HTR-8/SVneo (cell line): ENCODE results near the gene MAP3K5.
"Not testable (repeated sequence)": the region's sequence is repeated elsewhere in the genome, so short reads cannot be mapped to it uniquely, and the experiment has no call there.

Experiments
- DNase-seq: peaks from one replicate; pipeline ENCODE4 v3.0.0; 2011; ENCODE audit warnings: low spot score, mixed read lengths; ENCODE audit not compliant: insufficient read length
- FAIRE-seq: peaks from 2 replicates; lab custom pipeline; 2011; peaks lifted over from hg19 to GRCh38; lab: Jason Lieb, UNC

Gene MAP3K5

DNA sequence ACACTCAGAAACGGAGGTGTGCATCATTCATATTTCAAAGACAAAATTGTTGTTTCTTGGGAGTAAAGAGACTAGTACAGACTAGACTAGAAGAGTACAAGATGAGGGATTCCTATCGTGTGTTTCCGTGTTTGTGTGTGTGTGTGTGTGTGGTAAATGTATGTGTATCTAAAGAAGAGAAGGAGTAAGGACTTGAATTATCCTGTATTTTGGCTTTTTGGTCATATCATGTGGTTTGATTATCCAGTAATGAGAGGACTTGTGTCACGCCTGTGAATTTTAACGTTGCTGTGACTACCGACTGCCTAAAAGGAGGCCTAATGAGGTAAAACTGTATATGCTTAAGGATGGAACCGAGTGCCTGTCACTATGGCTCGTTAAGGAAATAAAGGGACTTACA, 197.6 kb downstream of the MAP3K5 start:
- no peak for DNase-seq
- FAIRE-seq = no peak

DNA sequence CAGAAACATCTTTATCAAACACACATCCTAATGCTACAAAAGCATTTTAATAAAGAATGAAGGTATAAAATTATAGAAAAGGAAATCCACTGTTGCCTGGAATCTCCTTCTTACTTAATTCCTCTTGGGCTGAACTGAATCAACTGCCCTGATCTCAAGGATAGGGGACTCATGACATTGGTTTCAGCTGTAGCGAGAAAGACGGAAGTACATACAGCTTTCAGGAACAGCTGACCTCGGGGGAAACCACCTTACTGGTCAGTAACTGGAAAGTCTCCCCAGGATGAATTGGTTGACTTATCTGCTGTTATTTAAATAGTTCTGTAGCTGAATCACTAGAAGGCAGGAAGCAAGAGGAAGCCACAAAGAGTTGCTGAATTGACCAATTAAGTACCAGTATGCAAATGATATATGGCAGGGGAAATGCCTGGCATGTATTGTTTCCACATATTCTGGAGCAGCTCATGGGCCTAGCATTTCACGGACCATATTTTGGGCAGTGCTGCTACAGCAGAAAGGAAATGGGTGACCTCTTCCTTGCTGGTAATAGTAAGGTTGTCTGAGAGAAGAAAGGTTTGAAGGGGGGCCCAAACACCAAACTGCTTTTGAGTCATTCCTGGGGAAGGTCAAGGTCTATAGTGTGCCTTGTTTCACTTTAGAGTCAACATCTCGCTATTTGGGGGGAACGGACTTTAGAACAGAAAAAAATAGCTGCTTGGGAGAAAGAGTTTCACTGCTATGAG, 198.4 kb downstream of the MAP3K5 start:
- DNase-seq = peak; percentile 88
- FAIRE-seq = peak; percentile 31

DNA sequence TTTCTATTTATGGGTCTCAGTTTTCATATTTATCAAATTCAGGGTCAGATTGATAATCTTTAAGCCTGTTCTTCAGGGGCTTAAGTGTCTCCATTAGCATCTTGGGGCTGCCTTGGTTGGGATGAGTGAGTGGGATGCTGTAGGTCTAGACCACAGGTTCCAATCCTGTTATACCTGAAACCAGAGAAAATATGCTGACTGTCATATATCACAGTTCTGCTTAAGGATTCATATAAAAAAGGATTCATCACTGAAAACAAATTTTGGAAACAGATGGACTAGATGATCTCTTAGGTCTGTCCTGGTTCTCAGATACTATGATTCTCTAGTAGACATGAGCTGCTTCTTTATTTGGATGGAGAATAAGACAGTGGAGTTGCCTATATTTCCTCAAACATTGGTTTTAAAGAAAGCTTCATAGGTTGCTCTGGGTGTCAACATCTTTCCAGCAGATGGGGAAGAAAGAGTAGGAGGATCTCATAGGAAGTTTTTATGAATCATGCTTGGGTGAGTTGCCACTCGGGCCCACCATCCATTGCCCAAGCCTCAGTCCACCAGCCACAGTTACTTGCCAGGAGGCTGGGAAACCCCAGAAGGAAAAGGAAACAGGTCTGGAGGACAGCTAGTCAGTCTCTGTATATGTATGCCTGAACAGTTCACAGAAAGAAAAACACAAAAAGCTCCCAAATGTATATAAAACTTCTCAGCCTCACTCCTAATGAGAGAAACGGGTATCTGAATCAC, 199.2 kb downstream of the MAP3K5 start:
- DNase-seq (no peak), FAIRE-seq (no peak)

DNA sequence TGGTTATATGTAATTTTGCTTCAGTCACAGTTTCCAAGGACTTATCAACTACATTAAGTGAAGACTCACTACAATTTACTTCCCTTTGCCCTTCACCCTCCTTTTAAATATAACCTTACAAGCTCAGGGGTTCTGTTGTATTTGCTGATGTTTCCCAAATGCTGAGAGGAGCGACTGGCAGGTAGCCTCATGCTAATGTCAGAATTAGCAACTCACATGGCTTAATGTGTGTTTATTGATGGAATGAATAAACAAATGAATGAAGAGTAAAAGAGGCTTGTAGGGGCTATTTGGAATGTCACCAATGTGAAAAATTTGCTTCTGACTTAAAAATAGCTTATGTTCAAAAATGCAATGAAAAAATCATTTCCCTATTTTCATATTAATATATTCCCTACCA, 200.7 kb downstream of the MAP3K5 start:
- FAIRE-seq (no peak), DNase-seq (no peak)

- not testable (repeated sequence) for FAIRE-seq, DNase-seq
Measured at GRCh38 chr6:136590846-136591245, 201.4 kb downstream of the MAP3K5 start.

DNA sequence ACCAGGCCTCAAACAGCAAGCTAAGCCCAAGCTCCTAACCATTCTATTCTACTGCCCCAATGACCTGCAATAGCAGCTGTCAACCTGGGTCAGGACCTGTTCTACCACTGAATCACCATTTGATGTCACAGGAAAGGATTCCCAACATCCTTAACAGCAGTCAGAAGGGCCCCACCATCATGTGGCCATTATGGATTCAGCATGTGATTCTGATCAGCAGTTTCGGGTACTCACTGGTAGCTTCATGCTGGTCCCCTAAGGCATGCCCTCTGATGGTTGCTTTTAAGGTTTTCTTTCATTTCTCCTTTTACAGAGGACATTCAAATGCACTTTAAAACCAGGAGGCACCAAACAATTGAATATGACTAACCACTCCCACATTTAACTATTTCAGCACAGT, 204.8 kb downstream of the MAP3K5 start:
- DNase-seq = no peak
- FAIRE-seq = peak; percentile 28

DNA sequence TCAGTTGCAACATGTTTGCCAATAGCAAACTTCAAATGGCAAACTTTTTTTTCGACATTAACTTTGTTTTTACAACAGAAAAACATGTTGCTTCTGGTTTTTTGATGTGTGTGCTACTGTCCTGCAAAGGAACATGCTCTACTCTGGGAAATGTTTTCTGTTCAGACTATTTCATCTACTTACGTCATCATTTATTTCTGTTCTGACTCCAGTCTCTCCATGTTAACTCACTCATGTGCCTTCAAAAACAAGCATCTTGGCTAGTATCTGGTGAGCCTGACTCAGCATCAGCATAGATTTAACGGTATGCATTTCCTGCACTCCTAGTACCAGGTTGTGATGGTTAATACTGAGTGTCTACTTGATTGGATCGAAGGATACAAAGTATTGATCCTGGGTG, 206.0 kb downstream of the MAP3K5 start:
- no peak for DNase-seq
- FAIRE-seq = no peak

DNA sequence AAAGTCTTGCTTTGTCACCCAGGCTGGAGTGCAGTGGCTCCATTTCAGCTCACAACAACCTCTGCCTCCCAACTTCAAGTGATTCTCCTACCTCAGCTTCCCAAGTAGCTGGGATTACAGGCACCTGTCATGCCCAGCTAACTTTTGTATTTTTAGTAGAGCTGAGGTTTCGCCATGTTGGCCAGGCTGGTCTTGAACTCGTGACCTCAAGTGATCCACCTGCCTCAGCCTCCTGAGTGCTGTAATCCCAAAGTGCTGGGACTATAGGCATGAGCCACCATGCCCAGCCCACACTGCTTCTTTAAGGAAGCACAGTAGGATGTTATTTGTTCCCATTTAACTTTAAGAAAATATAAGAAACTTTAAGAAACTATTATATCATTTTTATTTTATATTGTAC, 206.8 kb downstream of the MAP3K5 start:
- DNase-seq, FAIRE-seq: not testable (repeated sequence)

GRCh38 chr6:136584290-136584689, 208.0 kb downstream of the MAP3K5 start:
- not testable (repeated sequence) for DNase-seq, FAIRE-seq

GRCh38 chr6:136582711-136583471, 209.4 kb downstream of the MAP3K5 start:
- peak; percentile 51 for DNase-seq
- FAIRE-seq = no peak

DNA sequence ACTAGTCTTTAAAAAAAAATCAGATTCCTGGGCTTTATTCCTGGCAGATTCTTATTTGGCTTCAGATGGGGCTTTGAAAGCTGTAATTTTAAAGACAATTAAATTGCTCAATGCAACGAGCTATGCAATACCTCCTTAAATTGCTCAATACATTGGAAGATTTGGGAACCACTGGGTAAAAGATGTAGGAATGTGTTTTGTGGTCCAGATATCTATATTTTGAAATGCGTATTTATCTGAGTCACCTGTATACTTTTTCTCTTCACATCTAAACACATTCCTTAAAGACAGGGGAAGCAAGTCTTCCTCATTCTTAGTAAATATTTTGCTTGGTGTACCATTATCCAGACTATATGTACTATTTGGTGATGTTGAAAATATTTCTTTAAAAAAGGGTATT, 212.5 kb downstream of the MAP3K5 start:
- DNase-seq (no peak), FAIRE-seq (no peak)

- no peak for DNase-seq
- no peak for FAIRE-seq
Measured at GRCh38 chr6:136576821-136577220, 215.5 kb downstream of the MAP3K5 start.

DNA sequence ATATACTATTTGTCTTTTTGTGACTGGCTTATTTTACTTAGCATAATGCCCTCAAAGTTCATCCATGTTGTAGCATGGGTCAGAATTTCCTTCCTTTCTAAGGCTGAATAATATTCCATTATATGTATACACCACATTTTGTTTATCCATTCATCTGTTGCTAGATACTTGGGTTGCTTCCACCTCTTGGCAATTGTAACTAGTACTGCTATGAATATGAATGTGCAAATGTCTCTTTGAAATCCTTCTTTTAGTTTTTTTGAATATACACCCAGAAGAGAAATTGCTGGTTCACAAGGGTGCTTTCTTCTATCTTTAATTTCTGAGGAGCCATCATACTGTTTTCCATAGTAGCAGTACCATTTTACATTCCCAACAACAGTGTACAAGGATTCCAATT, 220.8 kb downstream of the MAP3K5 start:
- no peak for DNase-seq
- no peak for FAIRE-seq

GRCh38 chr6:136571065-136571464, 221.2 kb downstream of the MAP3K5 start:
- FAIRE-seq = no peak
- DNase-seq = no peak

GRCh38 chr6:136568129-136568528, 224.1 kb downstream of the MAP3K5 start:
- FAIRE-seq (no peak), DNase-seq (no peak)

DNA sequence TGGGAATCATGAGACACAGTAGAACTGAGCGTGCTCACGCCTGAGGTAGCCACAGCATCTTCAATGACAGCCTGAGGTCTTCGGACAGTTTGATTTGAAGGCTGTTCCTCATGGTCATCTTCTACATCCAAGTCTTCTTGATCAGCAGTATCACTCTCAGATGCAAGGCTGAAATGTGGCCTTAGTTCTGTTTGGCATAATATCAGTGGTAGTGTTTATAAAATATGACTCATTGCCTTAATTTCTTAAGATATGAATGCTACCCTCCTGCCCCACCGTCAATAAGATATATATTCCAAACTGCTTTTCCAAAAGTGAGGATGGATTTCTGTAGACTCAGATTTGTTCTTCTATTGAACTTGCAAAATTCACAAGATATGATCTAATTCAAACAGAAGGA, 224.6 kb downstream of the MAP3K5 start:
- DNase-seq (no peak), FAIRE-seq (no peak)

GRCh38 chr6:136566851-136567250, 225.4 kb downstream of the MAP3K5 start:
- DNase-seq (no peak), FAIRE-seq (no peak)

DNA sequence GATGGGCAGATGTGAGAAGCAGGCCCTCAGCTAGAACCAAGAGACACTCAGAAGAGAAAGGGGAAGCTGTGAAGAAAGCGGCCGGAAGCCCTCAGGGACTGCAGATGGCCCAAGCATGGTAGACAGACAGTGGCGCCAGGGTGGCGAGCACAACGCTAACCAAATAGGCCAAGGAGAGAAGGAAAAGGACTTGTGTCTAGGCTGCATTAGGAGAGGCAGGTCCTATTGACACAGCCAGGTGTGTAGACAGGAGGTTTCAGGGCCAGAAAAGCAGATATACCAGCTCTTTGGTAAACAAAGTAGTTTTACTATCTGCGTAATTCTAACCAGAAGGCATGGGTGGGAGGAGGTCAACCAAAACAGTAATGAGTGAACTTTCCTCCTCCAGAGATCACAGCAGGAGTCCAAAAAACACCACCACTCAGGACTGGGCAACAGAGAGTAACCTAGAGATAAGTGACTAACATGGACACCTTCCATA, 226.2 kb downstream of the MAP3K5 start:
- FAIRE-seq (no peak), DNase-seq (no peak)

GRCh38 chr6:136564180-136564579, 228.1 kb downstream of the MAP3K5 start:
- no peak for DNase-seq

DNA sequence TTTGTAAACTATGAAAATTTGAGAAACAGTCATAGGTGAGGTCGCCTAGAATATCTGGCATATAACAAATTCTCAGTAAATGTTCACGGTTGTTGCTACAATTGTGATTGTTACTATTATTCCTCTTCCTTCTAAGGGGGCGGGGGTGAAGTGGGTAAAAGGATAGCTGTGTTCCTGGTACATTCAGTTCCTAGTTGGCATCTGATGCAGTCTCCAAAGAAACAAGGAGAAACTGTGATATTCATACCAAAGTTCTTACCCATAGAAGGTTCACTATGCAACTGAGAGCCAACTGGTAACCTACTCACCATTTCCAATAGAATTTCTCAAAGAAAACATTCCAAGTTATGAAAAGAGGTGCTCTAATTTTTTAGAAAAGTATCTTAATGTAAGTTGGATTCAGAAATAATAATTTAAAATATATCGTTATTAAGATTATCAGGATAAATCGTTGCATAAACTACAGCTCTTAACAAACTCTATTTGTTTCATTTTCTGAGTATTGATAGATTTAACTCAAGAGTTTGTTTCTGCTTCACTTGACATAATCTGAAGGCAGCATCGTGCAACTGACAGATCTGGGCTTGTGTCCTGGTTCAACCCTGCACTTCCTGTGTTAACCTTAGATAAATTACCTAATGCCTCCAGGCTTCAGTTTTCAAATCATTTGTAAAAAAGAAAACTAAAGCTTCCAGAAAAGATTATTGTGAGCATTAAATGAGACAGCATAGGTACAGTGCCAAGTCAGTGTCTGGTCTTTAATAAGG, 228.7 kb downstream of the MAP3K5 start:
- no peak for DNase-seq
- no peak for FAIRE-seq

More at GRCh38 chr6:136564180-136564579, 228.1 kb downstream of the MAP3K5 start:
- FAIRE-seq = no peak
